K562 (cell line): ENCODE data around the gene ENDOV. TPM values are rescaled to one million over a fixed set of nuclear protein-coding genes. Genes with fewer than 3 reads are reported as not detected.

Experiments
- BHLHE40 ChIP-seq: IDR thresholded peaks from 2 replicates; pipeline ENCODE4 v1.6.1; 2011; ENCODE audit warnings: low read length, improper control_type of control experiment
- CBFA2T2 ChIP-seq: fragments of 450-650 bp; conservative IDR thresholded peaks from 2 replicates; pipeline ENCODE4 v1.6.1; 2017; ENCODE audit warnings: mild to moderate bottlenecking
- CBFA2T3 ChIP-seq: fragments of 450-650 bp; IDR thresholded peaks from 2 replicates; pipeline ENCODE4 v1.6.1; 2017
- CXXC5 ChIP-seq: fragments of 250-450 bp; sonication (Bioruptor Pico); IDR thresholded peaks from 2 replicates; pipeline ENCODE4 v1.8.0; 2022; ENCODE audit warnings: inconsistent platforms, mild to moderate bottlenecking, moderate library complexity
- E2F6 ChIP-seq, 2 experiments: IDR thresholded peaks; 2 replicates each; pipeline ENCODE4 v1.6.1; 2011; ENCODE audit warnings: borderline replicate concordance in 1 of 2, control low read depth in 1 of 2, low read depth in 1 of 2, low read length in 1 of 2, mild to moderate bottlenecking in 1 of 2, mixed read lengths in 1 of 2, moderate library complexity in 1 of 2; ENCODE audit not compliant: insufficient read depth in 1 of 2, insufficient read length in 1 of 2, poor library complexity in 1 of 2, severe bottlenecking in 1 of 2; ENCODE audit errors: extremely low read depth in 1 of 2
- FOXK1 ChIP-seq: sonication (generic); formaldehyde crosslinking; IDR thresholded peaks from 2 replicates; pipeline ENCODE4 v1.8.0; 2022; ENCODE audit warnings: missing genetic modification reagents, mild to moderate bottlenecking, borderline replicate concordance
- L3MBTL2 ChIP-seq: fragments of 450-650 bp; IDR thresholded peaks from 2 replicates; pipeline ENCODE4 v1.6.1; 2016; ENCODE audit warnings: mild to moderate bottlenecking, moderate library complexity
- MAX ChIP-seq: sonication (generic); formaldehyde crosslinking; IDR thresholded peaks from 2 replicates; pipeline ENCODE4 v1.9.0; 2022; ENCODE audit warnings: mild to moderate bottlenecking, missing genetic modification reagents
- MBD1 ChIP-seq: fragments of 250-450 bp; sonication (Bioruptor Pico); IDR thresholded peaks from 2 replicates; pipeline ENCODE4 v1.8.0; 2022; ENCODE audit warnings: inconsistent platforms
- NR1H2 ChIP-seq: sonication (generic); formaldehyde crosslinking; IDR thresholded peaks from 2 replicates; pipeline ENCODE4 v1.4.0; 2020; ENCODE audit warnings: mild to moderate bottlenecking, missing genetic modification reagents
- NR2F6 ChIP-seq: fragments of 450-650 bp; formaldehyde crosslinking; IDR thresholded peaks from 2 replicates; pipeline ENCODE4 v1.4.0; 2020; ENCODE audit warnings: mild to moderate bottlenecking
- PHF20 ChIP-seq: fragments of 450-650 bp; IDR thresholded peaks from 2 replicates; pipeline ENCODE4 v1.6.1; 2018; ENCODE audit not compliant: partially characterized antibody
- RCOR1 ChIP-seq, 2 experiments: IDR thresholded peaks; 2 replicates each; pipeline ENCODE4 v1.6.1; 2012; ENCODE audit warnings: low read depth in 2 of 2, low read length in 2 of 2, borderline replicate concordance in 1 of 2, improper control_type of control experiment in 1 of 2
- SAFB ChIP-seq: fragments of 200-400 bp; formaldehyde crosslinking; IDR thresholded peaks from 2 replicates; pipeline ENCODE4 v1.6.1; 2017; ENCODE audit warnings: low read depth, low read length, borderline replicate concordance
- STAT5A ChIP-seq: IDR thresholded peaks from 2 replicates; pipeline ENCODE4 v1.6.1; 2012; ENCODE audit warnings: low read length, inconsistent platforms, borderline replicate concordance
- TCF7 ChIP-seq: sonication (generic); IDR thresholded peaks from 2 replicates; pipeline ENCODE4 v1.6.1; 2016; ENCODE audit warnings: antibody characterized with exemption, borderline replicate concordance
- TFE3 ChIP-seq: fragments of 450-650 bp; formaldehyde crosslinking; IDR thresholded peaks from 2 replicates; pipeline ENCODE4 v1.4.0; 2020; ENCODE audit warnings: mild to moderate bottlenecking, mixed read lengths
- ZBTB5 ChIP-seq: fragments of 450-650 bp; IDR thresholded peaks from 2 replicates; pipeline ENCODE4 v1.6.1; 2017; ENCODE audit warnings: antibody characterized with exemption
- ZNF740 ChIP-seq, 3 experiments: fragments of 200-800 bp in 1 of 3; sonication (Bioruptor generic) in 1 of 3; sonication (generic) in 1 of 3; formaldehyde crosslinking in 1 of 3; IDR thresholded peaks; 2 replicates each; pipeline versions ENCODE4 v1.6.1 to v1.8.0; 2016 to 2022; ENCODE audit warnings: mild to moderate bottlenecking in 2 of 3, missing compliant biosample characterization in 2 of 3, missing genetic modification characterization in 2 of 3, missing genetic modification reagents in 1 of 3
- polyA plus RNA-seq, 8 experiments: library from polyadenylated mRNA; depleted of rRNA in 4 of 8; stranded (reverse) in 5 of 8; unstranded in 3 of 8; fragments of >200 nt; fragmentation: Nextera tagmentation in 2 of 8; fragmentation: Illumina TruSeq in 1 of 8; extraction: Ambion mirVana in 2 of 8; extraction: Trizol in 1 of 8; gene quantifications; 2 replicates each; pipeline versions ENCODE4 v1.2.1 to v1.2.3, GENCODE V29; 2011 to 2014; ENCODE audit warnings: inconsistent platforms in 1 of 8, missing spikeins in 1 of 8
- total RNA-seq, 7 experiments: library from RNA; depleted of rRNA in 6 of 7; stranded (reverse); fragments of >200 nt in 6 of 7; fragmentation: Illumina TruSeq in 2 of 7; extraction: Trizol in 2 of 7; gene quantifications; 2 replicates each; pipeline versions ENCODE4 v1.2.1 to v1.2.3, GENCODE V29; 2011 to 2021; ENCODE audit warnings: low replicate concordance in 1 of 7

The ENDOV gene
- total and polyA plus RNA-seq, 9 of the 15 experiments (the other 6 are each of a cell fraction or from before 2014, with no cell fraction given), result 1.2 to 8.2 (median 3.7) TPM

- TF ChIP-seq ZBTB5 (no peak), E2F6 (IDR thresholded peaks at IDR 0.05; ENCODE audit: borderline replicate concordance in 1 of 2, extremely low read depth in 1 of 2, insufficient read depth in 1 of 2, insufficient read length in 1 of 2, low read depth in 1 of 2, low read length in 1 of 2, poor library complexity in 1 of 2, severe bottlenecking in 1 of 2) (no peak), L3MBTL2 (no peak), ZNF740 (CRISPR knock-in tag; IDR thresholded peaks at IDR 0.05) (peak; percentile 79; the same call in 1 of the 2 replicates), ZNF740 (tag; IDR thresholded peaks at IDR 0.05) (0 out of 4 replicates have a peak, but pooled peaks of 1 of the 2 experiments have one; percentile 40), MAX (no peak), BHLHE40 (peak; percentile 44), TCF7 (no peak), RCOR1 (IDR thresholded peaks at IDR 0.05; ENCODE audit: borderline replicate concordance in 1 of 2, low read depth in 2 of 2, low read length in 2 of 2) (0 out of 4 replicates have a peak, but pooled peaks of 1 of the 2 experiments have one; percentile 21), STAT5A (no peak), CBFA2T3 (no peak), SAFB (no peak), CXXC5 (CRISPR knock-in tag) (0 out of 2 replicates have a peak, but pooled peaks have one; percentile 32), PHF20 (no peak), NR1H2 (CRISPR knock-in tag) (no peak), FOXK1 (CRISPR knock-in tag) (no peak), TFE3 (CRISPR knock-in tag) (peak; percentile 31), MBD1 (CRISPR knock-in tag) (no peak), CBFA2T2 (peak; percentile 29; the same call in 1 of the 2 replicates), NR2F6 (CRISPR knock-in tag) (no peak)
Measured at GRCh38 chr17:80474231-80474960, 59.4 kb downstream of the ENDOV start (continued).
